Measurements from ENCODE around the gene PLXNB3.

The PLXNB3 gene

GRCh38 chrX:153819384-153820040 is 55.5 kb downstream of the PLXNB3 start:
- DNase-seq: no peak

GRCh38 chrX:153820601-153821000 is 56.6 kb downstream of the PLXNB3 start:
- DNase-seq: no peak

GRCh38 chrX:153821066-153821465 is 57.0 kb downstream of the PLXNB3 start:
- no peak for DNase-seq

GRCh38 chrX:153824348-153824747 is 60.3 kb downstream of the PLXNB3 start:
- no peak for DNase-seq

GRCh38 chrX:153825042-153825441 is 61.0 kb downstream of the PLXNB3 start:
- DNase-seq: no peak
